ENCODE results near the gene RFK.
A peak's percentile ranks its signal among the peaks of the same experiment; 100 is the strongest.
"Not testable (repeated sequence)": the region's sequence is repeated elsewhere in the genome, so short reads cannot be mapped to it uniquely, and the experiment has no call there.

RFK gene

DNA sequence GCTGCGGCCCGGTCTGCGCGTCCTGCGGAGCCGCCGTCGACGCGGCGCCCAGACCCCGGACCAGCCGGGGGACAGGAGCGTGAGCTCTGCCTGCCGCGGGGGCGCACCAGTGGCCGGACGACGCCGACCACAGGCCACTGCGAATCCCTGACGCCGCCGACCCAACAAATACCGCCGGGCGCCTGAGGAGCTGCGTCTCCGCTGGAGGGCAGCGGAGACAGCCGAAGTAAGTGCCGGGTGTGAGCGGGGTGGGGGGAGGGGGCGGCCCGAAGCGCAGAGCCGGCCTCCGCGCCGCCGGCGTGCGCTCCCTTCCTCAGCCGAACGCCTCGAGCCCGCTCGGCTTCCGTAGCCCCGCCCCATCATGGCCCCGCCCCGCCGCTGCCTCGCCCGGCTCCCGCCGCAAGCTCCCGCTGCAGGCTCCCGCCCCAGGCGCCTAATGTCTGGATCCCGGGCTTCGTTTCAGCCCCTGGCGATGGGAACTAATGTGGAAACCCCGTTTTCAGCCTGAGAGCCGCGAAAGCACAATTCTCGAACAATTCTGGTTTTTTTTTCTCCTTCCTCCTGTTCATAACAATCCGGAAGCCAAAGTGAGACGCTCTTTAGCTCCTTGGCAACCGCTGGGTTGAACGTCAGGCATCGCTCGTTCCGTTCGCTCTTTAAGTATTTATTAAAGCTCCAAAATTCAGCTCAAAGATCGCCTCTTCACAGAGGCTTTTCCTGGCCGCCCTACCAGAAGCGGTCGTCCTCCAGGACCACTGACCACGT is at the start of gene RFK:
Gene RFK (minus strand): TSS at position 232 of the 765 bp plus-strand sequence. CDS start 255 bp downstream, outside the sequence.
- peak; percentile 96 for DNase-seq (ENCODE audit: low read depth)

DNA sequence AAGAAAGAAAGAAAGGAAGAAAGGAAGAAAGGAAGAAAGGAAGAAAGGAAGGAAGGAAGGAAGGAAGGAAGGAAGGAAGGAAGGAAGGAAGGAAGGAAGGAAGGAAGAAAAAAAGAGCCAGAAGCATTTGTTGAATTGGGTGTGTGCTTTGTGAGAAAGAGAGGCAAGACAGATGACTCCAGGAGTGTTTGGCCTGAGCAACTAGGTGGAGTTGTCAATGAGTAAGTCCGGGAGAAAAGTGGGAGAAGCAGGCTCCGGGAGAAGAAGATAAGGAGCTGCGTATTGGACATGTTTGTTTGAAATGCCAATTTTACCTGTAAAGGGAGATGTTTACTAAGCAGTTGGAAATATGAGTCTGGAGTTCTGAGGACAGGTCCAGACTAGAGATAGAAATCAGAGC is 49.7 kb upstream of the RFK start:
- no peak for DNase-seq (ENCODE audit: low read depth)

DNA sequence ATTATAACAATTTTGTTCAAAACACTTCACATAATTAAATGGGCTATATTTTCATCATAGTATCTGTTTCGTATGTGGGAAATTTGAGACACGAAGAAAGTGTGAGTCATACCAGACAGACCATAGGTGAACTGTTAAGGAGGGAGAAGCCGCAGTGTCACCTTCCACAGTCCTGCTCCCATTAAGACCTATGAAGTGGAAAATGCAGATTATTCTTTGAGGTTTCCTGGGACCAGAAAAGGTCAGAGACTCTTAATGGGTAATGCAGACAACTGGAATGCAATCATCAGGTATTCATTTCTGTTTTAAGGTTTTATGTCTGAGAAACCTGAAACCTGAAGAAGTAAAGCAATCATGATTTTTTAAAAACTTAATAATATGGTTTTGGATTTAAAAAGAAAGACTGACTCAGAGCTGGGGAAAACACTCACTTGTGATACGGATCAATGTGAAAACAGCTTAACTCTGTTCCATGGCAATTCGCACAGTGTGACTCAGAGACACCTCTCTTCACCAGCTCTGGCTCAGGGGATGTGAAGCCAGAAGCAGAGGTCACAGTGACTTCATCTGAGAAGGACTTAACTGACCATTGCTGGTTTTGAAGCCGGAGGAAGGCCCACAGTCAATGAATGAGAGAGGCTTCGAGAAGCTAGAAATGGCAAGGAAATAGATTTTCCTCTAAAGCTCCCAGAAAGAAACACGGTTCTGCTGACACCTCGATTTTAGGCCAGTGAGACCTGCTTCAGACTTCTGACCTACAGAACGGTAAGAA is 47.5 kb upstream of the RFK start:
- peak; percentile 94 for DNase-seq (ENCODE audit: low read depth)

DNA sequence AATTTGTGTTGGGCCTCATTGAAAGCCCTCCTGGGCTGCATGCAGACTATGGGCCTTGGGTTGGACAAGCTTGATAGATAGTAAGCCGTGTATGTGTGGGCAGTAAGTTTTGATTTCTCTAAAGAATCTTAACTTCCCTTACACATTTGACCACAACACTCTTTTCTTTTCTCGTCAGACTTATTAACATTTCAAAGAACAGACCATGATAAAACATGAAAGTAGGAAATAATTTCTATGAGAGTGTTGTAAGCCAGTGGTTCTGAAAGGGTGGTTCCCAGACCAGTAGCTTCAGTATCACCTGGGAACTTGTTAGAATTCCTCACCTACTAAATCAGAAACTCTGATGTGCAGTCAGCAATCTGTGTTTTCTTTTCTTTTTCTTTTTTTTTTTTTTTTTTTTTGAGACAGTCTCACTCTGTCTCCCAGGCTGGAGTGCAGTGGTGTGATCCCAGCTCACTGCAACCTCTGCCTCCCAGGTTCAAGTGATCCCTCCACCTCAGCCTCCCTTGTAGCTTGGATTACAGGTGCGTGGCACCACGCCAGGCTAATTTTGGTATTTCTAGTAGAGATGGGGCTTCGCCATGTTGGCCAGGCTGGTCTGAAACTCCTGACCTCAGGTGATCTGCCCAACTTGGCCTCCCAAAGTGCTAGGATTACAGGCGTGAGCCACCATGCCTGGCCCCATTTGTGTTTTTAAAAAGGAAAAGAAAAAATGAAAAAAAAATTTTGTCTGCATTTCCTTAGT is 44.8 kb upstream of the RFK start:
- no peak for DNase-seq (ENCODE audit: low read depth)

DNA sequence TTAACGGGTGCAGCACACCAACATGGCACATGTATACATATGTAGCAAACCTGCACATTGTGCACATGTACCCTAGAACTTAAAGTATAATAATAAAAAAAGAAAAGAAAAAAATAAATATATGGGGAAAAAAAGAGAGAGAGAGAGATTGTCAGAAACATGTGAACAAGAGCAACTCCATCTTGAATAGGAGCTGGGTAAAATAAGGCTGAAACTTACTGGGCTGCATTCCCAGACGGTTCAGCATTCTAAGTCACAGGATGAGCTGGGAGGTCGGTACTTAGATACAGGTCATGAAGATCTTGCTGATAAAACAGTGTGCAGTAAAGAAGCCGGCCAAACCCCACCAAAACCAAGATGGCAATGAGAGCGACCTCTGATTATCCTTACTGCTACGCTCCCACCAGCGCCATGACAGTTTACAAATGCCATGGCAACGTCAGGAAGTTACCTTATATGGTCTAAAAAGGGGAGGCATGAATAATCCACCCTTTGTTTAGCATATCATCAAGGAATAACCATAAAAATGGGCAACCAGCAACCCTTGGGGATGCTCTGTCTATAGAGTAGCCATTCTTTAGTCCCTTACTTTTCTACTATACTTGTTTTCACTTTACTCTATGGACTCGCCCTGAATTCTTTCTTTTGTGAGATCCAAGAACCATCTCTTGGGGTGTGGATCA is 42.9 kb upstream of the RFK start:
- DNase-seq (ENCODE audit: low read depth): not testable (repeated sequence)

DNA sequence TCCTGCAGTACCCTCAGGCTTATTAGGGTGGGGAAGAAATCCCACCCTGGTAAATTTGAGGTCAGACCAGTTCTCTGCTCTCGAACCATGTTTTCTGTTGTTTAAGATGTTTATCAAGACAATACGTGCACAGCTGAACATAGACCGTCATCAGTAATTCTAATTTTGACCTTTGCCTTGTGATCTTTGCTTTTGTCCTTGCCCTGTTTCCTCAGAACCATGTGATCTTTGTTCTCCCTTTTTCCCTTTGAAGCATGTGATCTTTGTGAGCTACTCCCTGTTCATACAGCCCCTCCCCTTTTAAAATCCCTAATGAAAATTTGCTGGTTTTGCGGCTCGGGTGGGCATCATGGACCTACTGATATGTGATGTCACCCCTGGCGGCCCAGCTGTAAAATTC is 40.7 kb upstream of the RFK start:
- not testable (repeated sequence) for DNase-seq (ENCODE audit: low read depth)

DNA sequence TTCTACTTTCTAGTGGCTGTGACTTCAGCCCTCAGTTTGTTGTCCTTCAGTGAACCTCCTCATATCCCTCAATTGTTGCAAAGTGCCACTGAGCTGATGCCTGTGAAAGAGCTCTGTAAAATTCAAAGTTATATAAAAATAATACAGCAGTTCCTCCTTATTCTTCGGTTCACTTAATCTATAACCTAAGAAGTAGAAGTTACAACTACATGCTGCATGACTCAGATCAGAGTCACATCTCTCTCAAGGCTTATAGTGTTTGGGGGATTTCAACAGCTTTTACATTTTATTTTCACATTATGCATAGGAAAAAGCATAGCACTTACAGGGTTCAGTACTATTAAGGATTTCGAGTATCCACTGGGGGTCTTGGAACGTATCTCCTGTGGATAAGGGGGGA is 39.6 kb upstream of the RFK start:
- DNase-seq (ENCODE audit: low read depth): peak; percentile 80

DNA sequence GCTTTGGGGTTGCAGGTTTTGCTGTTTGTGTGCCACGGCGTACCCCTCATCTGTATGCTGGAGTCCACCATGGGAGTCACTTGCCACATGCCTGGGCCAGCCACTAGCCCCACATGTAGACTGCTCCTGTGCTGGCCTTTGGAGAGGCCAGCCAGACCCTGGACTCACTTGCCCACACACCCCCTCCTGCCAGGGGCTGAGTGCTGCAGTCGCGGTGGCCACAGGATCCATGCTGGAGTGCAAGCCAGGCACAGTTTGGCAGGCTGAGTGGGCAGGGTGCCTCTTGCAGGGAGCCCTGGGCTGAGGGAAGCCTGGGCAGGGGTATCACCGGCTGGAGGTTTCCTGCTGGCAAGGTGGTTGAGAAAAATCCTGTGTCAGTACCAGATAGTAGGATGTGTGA is 39.2 kb upstream of the RFK start:
- no peak for DNase-seq (ENCODE audit: low read depth)

DNA sequence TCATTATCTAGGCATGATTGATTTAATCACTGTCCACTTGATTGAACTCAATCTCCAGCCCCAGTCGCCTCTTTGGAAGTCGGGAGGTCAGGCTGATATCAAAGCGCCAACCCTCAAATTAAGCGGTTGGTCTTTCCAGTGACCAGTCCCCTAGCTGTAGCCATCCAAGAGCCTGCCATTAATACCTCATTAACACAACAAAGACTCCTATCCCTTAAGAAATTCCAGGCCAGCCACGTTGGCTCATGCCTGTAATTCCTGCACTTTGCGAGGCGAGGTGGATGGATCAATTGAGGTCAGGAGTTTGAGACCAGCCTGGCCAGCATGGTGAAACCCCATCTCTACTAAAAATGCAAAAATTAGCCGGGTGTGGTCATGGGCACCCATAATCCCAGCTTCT is 37.4 kb upstream of the RFK start:
- no peak for DNase-seq (ENCODE audit: low read depth)

DNA sequence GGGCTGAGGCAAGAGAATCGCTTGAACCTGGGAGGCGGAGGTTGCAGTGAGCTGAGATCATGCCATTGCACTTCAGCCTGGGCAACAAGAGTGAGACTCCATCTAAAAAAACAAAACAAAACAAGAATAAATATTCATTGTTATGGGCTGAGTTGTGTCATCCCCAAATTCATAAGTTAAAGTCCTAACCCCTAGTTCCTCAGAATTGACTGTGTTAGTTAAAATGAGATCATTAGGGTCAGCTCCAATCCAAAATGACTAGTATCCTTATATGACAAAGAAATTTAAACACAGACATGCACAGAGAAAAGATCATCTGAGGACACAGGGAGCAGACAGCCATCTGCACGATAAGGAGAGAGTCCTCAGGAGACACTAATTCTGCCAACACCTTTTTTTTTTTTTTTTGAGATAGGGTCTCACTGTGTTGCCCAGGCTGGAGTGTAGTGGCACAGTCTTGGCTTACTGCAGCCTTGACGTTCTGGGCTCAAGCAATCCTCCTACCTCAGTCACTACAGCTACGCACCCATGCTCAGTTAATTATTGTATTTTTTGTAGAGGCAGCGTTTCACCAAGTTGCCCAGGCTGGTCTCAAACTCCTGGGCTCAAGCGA is 32.7 kb upstream of the RFK start:
- no peak for DNase-seq (ENCODE audit: low read depth)

DNA sequence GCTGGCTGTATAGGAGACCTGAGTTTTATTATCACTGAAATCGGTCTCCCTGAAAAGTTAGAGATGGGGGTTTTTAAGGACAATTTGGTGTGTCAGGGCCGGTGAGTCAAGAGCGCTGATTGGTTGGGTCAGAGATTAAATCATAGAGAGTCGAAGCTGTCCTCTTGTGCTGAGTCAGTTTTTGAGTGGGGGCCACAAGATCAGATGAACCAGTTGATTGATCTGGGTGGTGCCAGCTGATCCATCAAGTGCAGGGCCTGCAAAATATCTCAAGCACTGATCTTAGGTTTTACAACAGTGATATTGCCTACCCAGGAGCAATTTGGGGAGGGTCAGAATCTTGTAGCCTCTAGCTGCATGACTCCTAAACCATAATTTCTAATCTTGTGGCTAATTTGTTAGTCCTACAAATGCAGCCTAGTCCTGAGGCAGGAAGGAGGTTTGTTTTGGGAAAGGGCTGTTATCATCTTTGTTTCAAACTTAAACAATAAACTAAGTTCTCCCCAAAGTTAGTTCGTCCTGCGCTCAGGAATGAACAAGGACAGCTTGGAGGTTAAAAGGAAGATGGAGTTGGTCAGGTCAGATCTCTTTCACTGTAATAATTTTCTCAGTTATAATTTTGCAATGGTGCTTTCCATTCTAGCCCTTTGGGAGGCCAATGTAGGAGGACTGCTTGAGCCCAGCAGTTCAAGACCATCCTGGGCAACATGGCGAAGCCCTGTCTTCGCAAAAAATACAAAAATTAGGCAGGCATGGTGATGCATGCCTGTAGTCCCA is 31.6 kb upstream of the RFK start:
- DNase-seq (ENCODE audit: low read depth): no peak

DNA sequence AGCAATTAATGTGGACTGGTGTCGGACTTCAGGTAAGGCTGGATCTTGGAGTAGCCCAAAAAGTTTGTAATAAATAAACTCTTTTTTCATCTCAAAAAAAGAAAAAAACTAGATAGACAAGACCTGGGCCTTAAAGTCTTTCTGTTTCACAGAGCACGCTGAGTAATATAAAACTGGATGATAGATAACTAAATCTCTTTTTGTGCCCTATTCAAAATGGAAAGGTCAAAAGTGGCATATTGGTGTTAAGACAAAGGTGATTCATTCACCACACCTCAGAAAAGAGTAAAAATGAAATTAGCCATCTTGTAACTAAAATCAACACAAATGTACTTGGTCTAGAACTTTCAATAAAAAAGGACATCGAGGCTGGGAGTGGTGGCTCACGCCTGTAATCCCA is 30.3 kb upstream of the RFK start:
- no peak for DNase-seq (ENCODE audit: low read depth)

DNA sequence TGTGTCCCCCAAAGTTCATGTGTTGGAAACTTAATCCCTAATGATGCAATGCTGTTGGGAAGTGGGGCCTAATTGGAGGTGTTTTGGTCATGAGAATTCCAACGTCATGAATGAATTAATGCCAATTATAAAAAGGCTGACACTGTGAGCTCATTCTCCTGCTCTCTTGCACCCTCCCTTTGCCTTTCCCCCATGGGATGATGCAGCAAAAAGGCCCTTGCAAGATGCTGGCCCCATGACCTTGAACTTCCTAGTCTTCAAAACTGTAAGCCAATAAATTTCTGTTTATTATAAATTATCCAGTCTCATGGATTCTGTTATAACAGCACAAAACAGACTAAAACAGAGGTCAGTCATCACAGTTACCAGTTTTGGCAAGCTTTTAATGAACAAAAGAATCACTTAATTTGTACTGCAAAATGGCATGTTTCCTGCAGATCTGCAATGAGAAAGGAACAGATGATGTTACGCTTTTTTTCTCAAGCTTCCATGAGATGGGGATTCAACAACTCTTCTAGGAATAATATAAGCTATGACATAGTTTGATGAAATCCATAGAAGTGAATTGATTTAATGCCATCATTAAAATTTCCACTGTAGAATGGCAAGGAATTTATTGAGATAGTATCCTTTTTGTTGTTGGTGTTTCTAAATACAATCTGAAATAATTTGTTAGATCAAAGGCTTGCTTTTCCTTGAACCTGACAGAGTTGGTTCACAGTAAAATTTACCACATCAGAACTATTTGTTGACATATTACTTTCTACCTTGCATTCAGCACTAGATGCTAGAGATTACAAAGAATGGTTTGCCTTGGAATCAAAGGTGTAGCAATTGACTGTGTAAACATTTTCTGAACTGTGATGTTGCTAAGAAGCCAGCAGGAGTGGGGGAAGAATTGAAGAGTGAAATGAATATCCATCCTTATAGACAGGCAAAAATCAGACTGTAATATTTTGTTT is 29.3 kb upstream of the RFK start:
- no peak for DNase-seq (ENCODE audit: low read depth)

DNA sequence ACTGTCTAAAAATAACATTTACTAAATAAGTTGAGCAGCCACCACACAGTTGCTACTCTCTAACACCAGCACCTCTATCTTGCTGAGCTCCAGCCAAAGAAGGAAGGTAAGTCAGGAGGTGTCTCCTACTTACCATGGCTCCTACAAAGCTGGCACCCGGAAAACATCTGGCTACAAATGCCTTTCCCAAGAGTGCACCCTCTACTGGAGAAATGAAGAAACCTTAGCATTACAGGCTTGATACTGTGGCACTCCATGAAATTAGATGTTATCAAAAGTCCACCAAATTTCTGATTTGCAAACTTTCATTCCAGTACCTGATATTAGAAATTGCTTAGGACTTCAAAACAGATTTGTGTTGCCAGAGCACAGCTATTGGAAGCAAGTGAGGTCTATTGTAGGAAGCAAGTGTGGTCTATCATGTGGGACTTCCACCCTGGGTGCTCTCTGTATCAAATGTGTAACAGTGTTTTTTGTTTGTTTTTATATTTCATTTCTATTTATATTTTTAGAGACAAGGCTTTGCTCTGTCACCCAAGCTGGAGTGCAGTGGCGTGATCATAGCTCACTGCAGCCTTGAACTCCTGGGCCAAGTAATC is 25.7 kb upstream of the RFK start:
- DNase-seq (ENCODE audit: low read depth): no peak

DNA sequence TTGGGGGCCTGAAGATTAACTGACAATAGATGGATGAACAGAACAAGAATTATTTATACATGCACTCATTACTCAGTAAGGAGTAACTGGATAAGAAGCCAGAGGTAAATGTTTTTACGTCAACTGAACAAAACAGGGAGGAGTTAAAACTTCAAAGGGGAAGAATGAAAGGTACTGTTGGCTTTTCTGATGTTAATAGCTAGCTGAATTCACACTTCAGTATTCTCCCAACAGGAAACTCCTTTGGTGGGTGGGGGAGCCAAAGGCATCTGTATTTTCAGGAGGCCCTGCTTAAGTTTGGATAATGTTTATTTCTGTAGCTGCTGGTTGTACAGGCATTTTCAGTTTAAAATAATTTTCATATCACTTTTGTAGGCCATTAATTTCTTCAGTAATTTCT is 23.2 kb upstream of the RFK start:
- no peak for DNase-seq (ENCODE audit: low read depth)

DNA sequence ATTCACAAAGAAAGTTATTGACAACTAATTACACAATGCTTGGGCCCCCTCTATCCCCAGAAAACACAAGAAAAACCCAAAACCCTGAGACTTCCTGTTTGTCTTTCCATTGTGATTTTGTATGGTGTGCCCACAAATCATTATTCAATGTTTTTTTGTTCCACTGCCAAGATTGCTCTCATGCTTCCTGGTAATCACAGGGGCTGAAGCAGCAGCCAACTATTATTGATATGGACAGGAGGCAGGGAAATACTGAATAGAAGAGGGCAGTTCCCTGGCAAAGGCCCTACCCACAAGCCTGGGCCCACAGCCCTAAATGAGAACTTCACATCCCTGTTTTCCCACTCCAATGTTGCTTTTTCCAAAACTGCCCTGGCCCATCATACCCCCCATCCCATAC is 21.5 kb upstream of the RFK start:
- DNase-seq (ENCODE audit: low read depth): peak; percentile 66

DNA sequence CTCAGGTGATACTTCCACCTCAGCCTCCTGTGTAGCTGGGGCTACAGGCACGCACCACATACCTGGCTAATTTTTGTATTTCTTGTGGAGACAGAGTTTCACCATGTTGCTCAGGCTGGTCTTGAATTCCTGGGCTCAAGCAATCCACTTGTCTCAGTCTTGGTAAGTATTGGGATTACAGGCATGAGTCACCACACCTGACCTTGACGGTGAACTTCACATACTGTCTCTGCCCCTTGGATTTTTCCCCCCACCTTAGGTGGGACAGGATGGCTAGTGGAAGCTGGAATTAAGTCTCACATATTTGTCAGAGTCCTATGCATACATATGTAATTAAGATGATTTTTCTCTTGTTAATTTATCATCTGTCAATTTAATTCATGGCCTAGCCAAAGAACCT is 20.9 kb upstream of the RFK start:
- DNase-seq (ENCODE audit: low read depth): peak; percentile 82

DNA sequence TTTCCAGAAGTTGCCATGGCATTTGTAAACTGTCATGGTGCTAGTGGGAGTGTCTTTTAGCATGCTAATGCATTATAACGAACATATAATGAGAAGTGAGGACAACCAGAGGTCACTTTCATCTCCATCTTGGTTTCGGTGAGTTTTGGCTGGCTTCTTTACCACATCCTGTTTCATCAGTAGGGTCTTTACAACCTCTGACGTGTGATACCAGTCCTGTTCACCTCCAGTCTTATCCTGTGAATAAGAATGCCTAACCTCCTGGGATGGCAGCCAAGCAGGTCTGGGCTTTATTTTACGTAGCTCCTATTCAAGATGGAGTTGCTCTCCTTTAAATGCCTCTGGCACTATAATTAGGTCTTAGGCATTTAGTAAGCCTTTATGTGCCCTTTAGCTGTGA is 20.4 kb upstream of the RFK start:
- DNase-seq (ENCODE audit: low read depth): peak; percentile 95

DNA sequence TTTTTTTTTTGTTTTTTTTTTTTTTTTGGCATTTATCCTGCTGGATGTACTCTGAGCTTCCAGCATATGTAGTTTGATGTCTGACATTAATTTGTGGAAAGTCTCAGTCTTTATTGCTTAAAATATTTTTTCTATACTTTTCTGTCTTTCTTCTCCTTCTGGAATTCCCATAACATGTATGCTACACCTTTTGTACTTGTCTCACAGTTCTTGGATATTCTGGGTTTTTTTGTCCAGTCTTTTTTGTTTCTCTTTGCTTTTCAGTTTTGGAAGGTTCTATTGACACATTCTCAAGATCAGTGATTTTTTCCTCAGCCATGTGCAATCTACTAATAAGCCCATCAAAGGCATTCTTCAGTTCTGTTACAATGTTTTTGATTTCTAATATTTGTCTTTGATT is 19.4 kb upstream of the RFK start:
- DNase-seq (ENCODE audit: low read depth): no peak

All from iris pigment epithelial cell (primary cell).